ENCODE data around the gene RERE.

RERE gene

GRCh38 chr1:8473121-8473875, 344.1 kb downstream of the RERE start:
- TF ChIP-seq JUND (IDR thresholded peaks at IDR 0.05; ENCODE audit: low read depth) = no peak
- in situ Hi-C loops (cut with HindIII; ENCODE audit: low pct_unique_long_range_greater_than_20kb, low sequenced_read_pairs) = no loop called here
- no peak for DNase-seq (ENCODE audit: low read depth in 1 of 2, low spot score in 1 of 2)

GRCh38 chr1:8472668-8473067, 344.8 kb downstream of the RERE start:
- TF ChIP-seq JUND (IDR thresholded peaks at IDR 0.05; ENCODE audit: low read depth) = no peak
- no peak for DNase-seq (ENCODE audit: low read depth in 1 of 2, low spot score in 1 of 2)
- in situ Hi-C loops (cut with HindIII; ENCODE audit: low pct_unique_long_range_greater_than_20kb, low sequenced_read_pairs) = no loop called here

GRCh38 chr1:8471451-8471850, 346.0 kb downstream of the RERE start:
- in situ Hi-C loops (cut with HindIII; ENCODE audit: low pct_unique_long_range_greater_than_20kb, low sequenced_read_pairs) = no loop called here
- no peak for TF ChIP-seq JUND (IDR thresholded peaks at IDR 0.05; ENCODE audit: low read depth)
- no peak for DNase-seq (ENCODE audit: low read depth in 1 of 2, low spot score in 1 of 2)

- TF ChIP-seq JUND (IDR thresholded peaks at IDR 0.05; ENCODE audit: low read depth) = no peak
- DNase-seq (ENCODE audit: low read depth in 1 of 2, low spot score in 1 of 2) = no peak
- in situ Hi-C loops (cut with HindIII; ENCODE audit: low pct_unique_long_range_greater_than_20kb, low sequenced_read_pairs) = no loop called here
Observed at GRCh38 chr1:8468751-8469150, 348.7 kb downstream of the RERE start.

- no peak for DNase-seq (ENCODE audit: low read depth in 1 of 2, low spot score in 1 of 2)
- in situ Hi-C loops (cut with HindIII; ENCODE audit: low pct_unique_long_range_greater_than_20kb, low sequenced_read_pairs) = no loop called here
- no peak for TF ChIP-seq JUND (IDR thresholded peaks at IDR 0.05; ENCODE audit: low read depth)
Observed at GRCh38 chr1:8467308-8467707, 350.1 kb downstream of the RERE start.

GRCh38 chr1:8465692-8466091, 351.7 kb downstream of the RERE start:
- in situ Hi-C loops (cut with HindIII; ENCODE audit: low pct_unique_long_range_greater_than_20kb, low sequenced_read_pairs) = no loop called here
- no peak for TF ChIP-seq JUND (IDR thresholded peaks at IDR 0.05; ENCODE audit: low read depth)
- DNase-seq (ENCODE audit: low read depth in 1 of 2, low spot score in 1 of 2) = no peak

- TF ChIP-seq JUND (IDR thresholded peaks at IDR 0.05; ENCODE audit: low read depth) = no peak
- peak in 1 of 2 experiments; percentile 10 for DNase-seq (ENCODE audit: low read depth in 1 of 2, low spot score in 1 of 2)
- in situ Hi-C loops (cut with HindIII; ENCODE audit: low pct_unique_long_range_greater_than_20kb, low sequenced_read_pairs) = no loop called here
Observed at GRCh38 chr1:8465013-8465412, 352.4 kb downstream of the RERE start.

GRCh38 chr1:8464377-8464776, 353.1 kb downstream of the RERE start:
- in situ Hi-C loops (cut with HindIII; ENCODE audit: low pct_unique_long_range_greater_than_20kb, low sequenced_read_pairs) = no loop called here
- TF ChIP-seq JUND (IDR thresholded peaks at IDR 0.05; ENCODE audit: low read depth) = no peak
- DNase-seq (ENCODE audit: low read depth in 1 of 2, low spot score in 1 of 2) = no peak

- TF ChIP-seq JUND (IDR thresholded peaks at IDR 0.05; ENCODE audit: low read depth) = no peak
- no peak for DNase-seq (ENCODE audit: low read depth in 1 of 2, low spot score in 1 of 2)
- in situ Hi-C loops (cut with HindIII; ENCODE audit: low pct_unique_long_range_greater_than_20kb, low sequenced_read_pairs) = no loop called here
Observed at GRCh38 chr1:8463144-8463927, 354.1 kb downstream of the RERE start.

GRCh38 chr1:8462371-8462892, 355.0 kb downstream of the RERE start:
- no peak for TF ChIP-seq JUND (IDR thresholded peaks at IDR 0.05; ENCODE audit: low read depth)
- in situ Hi-C loops (cut with HindIII; ENCODE audit: low pct_unique_long_range_greater_than_20kb, low sequenced_read_pairs) = no loop called here
- DNase-seq (ENCODE audit: low read depth in 1 of 2, low spot score in 1 of 2) = no peak

GRCh38 chr1:8461351-8462110, 355.9 kb downstream of the RERE start:
- in situ Hi-C loops (cut with HindIII; ENCODE audit: low pct_unique_long_range_greater_than_20kb, low sequenced_read_pairs) = no loop called here
- no peak for TF ChIP-seq JUND (IDR thresholded peaks at IDR 0.05; ENCODE audit: low read depth)
- no peak for DNase-seq (ENCODE audit: low read depth in 1 of 2, low spot score in 1 of 2)

- in situ Hi-C loops (cut with HindIII; ENCODE audit: low pct_unique_long_range_greater_than_20kb, low sequenced_read_pairs) = no loop called here
- no peak for DNase-seq (ENCODE audit: low read depth in 1 of 2, low spot score in 1 of 2)
- no peak for TF ChIP-seq JUND (IDR thresholded peaks at IDR 0.05; ENCODE audit: low read depth)
Observed at GRCh38 chr1:8460784-8461183, 356.7 kb downstream of the RERE start.
